ENCODE results near the gene ZMAT5.

ZMAT5 gene

GRCh38 chr22:29813126-29813525, 46.3 kb upstream of the ZMAT5 start:
- Histone ChIP-seq H3K9me3 (ENCODE audit: control insufficient read depth, insufficient read depth, low read depth, low read length) (no peaks in the 10 kb centered on the region), H3K4me3 (ENCODE audit: low read depth, low read length) (no peak overlapping the region), H3K4me1 (ENCODE audit: control insufficient read depth, insufficient read depth, low read length) (no peaks in the 10 kb centered on the region), H3K27ac (ENCODE audit: extremely low read depth, low read depth, low read length) (no peak overlapping the region), H3K36me3 (ENCODE audit: control insufficient read depth in 2 of 2, insufficient read depth in 1 of 2, low read length in 2 of 2) (peaks cover 39 to 92% of the 10 kb centered on the region in 2 experiments; a peak in 2 of 3 replicates)
- CTCF ChIA-PET = interaction anchor here (0.6 to 4.4 kb wide), 3 partner anchors 32 to 276 kb away, joined by 4 to 19 read pairs (median 5); no protein-coding TSS in a partner anchor
- POLR2A ChIA-PET = interaction anchor here (0.6 kb wide), 1 partner anchor 813 kb away, joined by 9 read pairs; no protein-coding TSS in a partner anchor
- TF ChIP-seq, protein P1, sequence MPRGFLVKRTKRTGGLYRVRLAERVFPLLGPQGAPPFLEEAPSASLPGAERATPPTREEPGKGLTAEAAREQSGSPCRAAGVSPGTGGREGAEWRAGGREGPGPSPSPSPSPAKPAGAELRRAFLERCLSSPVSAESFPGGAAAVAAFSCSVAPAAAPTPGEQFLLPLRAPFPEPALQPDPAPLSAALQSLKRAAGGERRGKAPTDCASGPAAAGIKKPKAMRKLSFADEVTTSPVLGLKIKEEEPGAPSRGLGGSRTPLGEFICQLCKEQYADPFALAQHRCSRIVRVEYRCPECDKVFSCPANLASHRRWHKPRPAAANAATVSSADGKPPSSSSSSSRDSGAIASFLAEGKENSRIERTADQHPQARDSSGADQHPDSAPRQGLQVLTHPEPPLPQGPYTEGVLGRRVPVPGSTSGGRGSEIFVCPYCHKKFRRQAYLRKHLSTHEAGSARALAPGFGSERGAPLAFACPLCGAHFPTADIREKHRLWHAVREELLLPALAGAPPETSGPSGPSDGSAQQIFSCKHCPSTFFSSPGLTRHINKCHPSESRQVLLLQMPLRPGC (tag by site-specific recombination; IDR thresholded peaks at IDR 0.05) = no peak
- TF ChIP-seq ZNF19 (tag by site-specific recombination; IDR thresholded peaks at IDR 0.05; ENCODE audit: low read depth) (no peak), ZNF600 (tag by site-specific recombination; IDR thresholded peaks at IDR 0.05) (no peak), ZNF302 (tag by site-specific recombination; IDR thresholded peaks at IDR 0.05; ENCODE audit: low read depth) (no peak)

DNA sequence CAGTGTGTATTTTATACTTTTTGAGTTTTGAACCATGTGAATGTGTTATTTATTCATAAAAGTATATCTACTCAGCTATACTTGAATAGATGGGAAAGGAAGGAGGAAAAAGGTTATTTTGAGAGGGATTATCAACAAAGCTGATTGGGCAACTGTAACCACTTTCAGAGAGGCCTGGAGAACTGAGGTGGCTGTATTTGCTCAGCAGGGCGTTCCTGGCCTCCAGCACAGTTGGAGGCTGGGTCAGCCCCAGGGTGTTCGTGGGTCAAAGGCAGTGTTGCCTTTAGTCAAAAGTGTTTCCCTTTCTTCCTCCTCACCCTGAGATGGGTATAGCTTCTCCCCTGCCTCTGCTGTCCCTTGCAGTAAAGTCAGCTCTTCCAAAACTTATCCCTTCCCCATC, 44.6 kb upstream of the ZMAT5 start:
- peaks cover 53 to 92% of the 10 kb centered on the region in 2 experiments for H3K36me3 ChIP-seq (ENCODE audit: control insufficient read depth in 2 of 2, insufficient read depth in 1 of 2, low read length in 2 of 2)
- POLR2A ChIA-PET = no interaction called here
- CTCF ChIA-PET = interaction anchor here (0.7 to 1.2 kb wide), 2 partner anchors 155 to 194 kb away, joined by 3 to 4 read pairs; no protein-coding TSS in a partner anchor

GRCh38 chr22:29810216-29810615, 43.4 kb upstream of the ZMAT5 start:
- H3K36me3 ChIP-seq (ENCODE audit: control insufficient read depth in 2 of 2, insufficient read depth in 1 of 2, low read length in 2 of 2) = peaks cover 44 to 92% of the 10 kb centered on the region in 2 experiments
- H3K9me3 ChIP-seq (ENCODE audit: control insufficient read depth, insufficient read depth, low read depth, low read length) = no peaks in the 10 kb centered on the region
- POLR2A ChIA-PET = no interaction called here
- H3K4me1 ChIP-seq (ENCODE audit: control insufficient read depth, insufficient read depth, low read length) = no peaks in the 10 kb centered on the region
- CTCF ChIA-PET = interaction anchor here (0.6 kb wide), 1 partner anchor 278 kb away, joined by 3 read pairs; no protein-coding TSS in a partner anchor
- no peak overlapping the region for H3K4me3 ChIP-seq (ENCODE audit: low read depth, low read length)
- H3K27ac ChIP-seq (ENCODE audit: extremely low read depth, low read depth, low read length) = no peak overlapping the region
- TF ChIP-seq ZNF10 (tag by site-specific recombination; IDR thresholded peaks at IDR 0.05) (no peak), PRDM1 (tag by site-specific recombination; IDR thresholded peaks at IDR 0.05) (no peak), WT1 (tag by site-specific recombination; IDR thresholded peaks at IDR 0.05) (no peak), PRDM6 (tag by site-specific recombination; IDR thresholded peaks at IDR 0.05) (no peak), ZFP69B (tag by site-specific recombination; IDR thresholded peaks at IDR 0.05) (no peak), SCRT2 (tag by site-specific recombination; IDR thresholded peaks at IDR 0.05) (no peak), ZNF555 (tag by site-specific recombination; conservative IDR thresholded peaks at IDR 0.05) (no peak), ZNF37A (tag by site-specific recombination; IDR thresholded peaks at IDR 0.05) (no peak), ZBTB10 (tag by site-specific recombination; IDR thresholded peaks at IDR 0.05) (no peak), ZBTB17 (tag by site-specific recombination; IDR thresholded peaks at IDR 0.05) (no peak), ZNF558 (tag by site-specific recombination; IDR thresholded peaks at IDR 0.05) (no peak), ZNF664 (tag by site-specific recombination; IDR thresholded peaks at IDR 0.05) (no peak)
- TF ChIP-seq, protein P2, sequence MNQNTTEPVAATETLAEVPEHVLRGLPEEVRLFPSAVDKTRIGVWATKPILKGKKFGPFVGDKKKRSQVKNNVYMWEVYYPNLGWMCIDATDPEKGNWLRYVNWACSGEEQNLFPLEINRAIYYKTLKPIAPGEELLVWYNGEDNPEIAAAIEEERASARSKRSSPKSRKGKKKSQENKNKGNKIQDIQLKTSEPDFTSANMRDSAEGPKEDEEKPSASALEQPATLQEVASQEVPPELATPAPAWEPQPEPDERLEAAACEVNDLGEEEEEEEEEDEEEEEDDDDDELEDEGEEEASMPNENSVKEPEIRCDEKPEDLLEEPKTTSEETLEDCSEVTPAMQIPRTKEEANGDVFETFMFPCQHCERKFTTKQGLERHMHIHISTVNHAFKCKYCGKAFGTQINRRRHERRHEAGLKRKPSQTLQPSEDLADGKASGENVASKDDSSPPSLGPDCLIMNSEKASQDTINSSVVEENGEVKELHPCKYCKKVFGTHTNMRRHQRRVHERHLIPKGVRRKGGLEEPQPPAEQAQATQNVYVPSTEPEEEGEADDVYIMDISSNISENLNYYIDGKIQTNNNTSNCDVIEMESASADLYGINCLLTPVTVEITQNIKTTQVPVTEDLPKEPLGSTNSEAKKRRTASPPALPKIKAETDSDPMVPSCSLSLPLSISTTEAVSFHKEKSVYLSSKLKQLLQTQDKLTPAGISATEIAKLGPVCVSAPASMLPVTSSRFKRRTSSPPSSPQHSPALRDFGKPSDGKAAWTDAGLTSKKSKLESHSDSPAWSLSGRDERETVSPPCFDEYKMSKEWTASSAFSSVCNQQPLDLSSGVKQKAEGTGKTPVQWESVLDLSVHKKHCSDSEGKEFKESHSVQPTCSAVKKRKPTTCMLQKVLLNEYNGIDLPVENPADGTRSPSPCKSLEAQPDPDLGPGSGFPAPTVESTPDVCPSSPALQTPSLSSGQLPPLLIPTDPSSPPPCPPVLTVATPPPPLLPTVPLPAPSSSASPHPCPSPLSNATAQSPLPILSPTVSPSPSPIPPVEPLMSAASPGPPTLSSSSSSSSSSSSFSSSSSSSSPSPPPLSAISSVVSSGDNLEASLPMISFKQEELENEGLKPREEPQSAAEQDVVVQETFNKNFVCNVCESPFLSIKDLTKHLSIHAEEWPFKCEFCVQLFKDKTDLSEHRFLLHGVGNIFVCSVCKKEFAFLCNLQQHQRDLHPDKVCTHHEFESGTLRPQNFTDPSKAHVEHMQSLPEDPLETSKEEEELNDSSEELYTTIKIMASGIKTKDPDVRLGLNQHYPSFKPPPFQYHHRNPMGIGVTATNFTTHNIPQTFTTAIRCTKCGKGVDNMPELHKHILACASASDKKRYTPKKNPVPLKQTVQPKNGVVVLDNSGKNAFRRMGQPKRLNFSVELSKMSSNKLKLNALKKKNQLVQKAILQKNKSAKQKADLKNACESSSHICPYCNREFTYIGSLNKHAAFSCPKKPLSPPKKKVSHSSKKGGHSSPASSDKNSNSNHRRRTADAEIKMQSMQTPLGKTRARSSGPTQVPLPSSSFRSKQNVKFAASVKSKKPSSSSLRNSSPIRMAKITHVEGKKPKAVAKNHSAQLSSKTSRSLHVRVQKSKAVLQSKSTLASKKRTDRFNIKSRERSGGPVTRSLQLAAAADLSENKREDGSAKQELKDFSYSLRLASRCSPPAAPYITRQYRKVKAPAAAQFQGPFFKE (tag by site-specific recombination; IDR thresholded peaks at IDR 0.05; ENCODE audit: borderline replicate concordance) = no peak

More for the DNA sequence above, 44.6 kb upstream of the ZMAT5 start:
- no peaks in the 10 kb centered on the region for H3K9me3 ChIP-seq (ENCODE audit: control insufficient read depth, insufficient read depth, low read depth, low read length)
- TF ChIP-seq ZNF623 (tag by site-specific recombination; IDR thresholded peaks at IDR 0.05) = no peak
- TF ChIP-seq ZIC2 (tag by site-specific recombination; IDR thresholded peaks at IDR 0.05) = peak; percentile 61
- no peak overlapping the region for H3K27ac ChIP-seq (ENCODE audit: extremely low read depth, low read depth, low read length)
- H3K4me3 ChIP-seq (ENCODE audit: low read depth, low read length) = no peak overlapping the region
- H3K4me1 ChIP-seq (ENCODE audit: control insufficient read depth, insufficient read depth, low read length) = no peaks in the 10 kb centered on the region

Data from HEK293 (cell line).